GM18868 (cell line): ENCODE results near the gene ANKS3.

ENCODE experiments used
- ATAC-seq: cut with Tn5 transposase; IDR thresholded peaks from one replicate; pipeline ENCODE4 v1.9.1; 2021; ENCODE audit warnings: mild to moderate bottlenecking, moderate library complexity; ENCODE audit not compliant: unreplicated experiment

The ANKS3 gene

GRCh38 chr16:4696905-4697847, 36.9 kb downstream of the ANKS3 start:
- ATAC-seq: no peak

GRCh38 chr16:4696172-4696904, 37.7 kb downstream of the ANKS3 start:
- ATAC-seq: no peak

GRCh38 chr16:4695473-4696171, 38.4 kb downstream of the ANKS3 start:
- no peak for ATAC-seq

DNA sequence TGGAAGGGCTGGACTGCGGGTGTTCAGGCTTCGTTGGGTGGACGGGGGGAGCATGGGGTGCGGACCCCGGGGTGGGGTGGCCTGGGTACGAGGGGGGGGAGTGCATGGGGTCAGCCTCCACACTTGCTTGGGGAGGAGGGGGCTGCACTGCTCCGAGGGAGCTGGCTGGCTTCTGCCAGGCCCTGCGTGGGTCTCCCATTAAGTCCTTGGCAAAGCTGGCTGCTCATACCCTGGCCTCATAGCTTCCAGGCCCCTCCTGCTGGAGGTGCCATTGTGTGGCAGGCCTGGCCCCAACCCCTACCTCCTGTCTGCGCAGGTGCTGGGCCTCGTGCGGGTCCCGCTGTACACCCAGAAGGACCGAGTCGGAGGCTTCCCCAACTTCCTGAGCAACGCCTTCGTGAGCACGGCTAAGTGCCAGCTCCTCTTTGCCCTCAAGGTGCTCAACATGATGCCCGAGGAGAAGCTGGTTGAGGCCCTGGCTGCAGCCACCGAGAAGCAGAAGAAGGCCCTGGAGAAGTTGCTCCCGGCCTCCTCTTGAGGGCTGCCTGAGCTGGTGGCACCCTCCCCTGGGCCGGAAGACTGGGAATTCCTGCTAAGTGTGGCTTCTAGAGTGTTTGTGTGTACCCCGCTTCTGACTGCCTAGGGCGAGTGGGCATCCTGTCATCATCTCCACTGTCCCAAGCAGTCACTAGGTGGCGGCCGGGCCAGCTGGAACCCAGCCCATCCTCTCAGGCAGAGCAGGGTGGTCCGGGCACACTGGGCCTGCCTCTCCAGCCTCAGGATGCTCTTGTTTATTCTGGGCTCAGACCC, 39.2 kb downstream of the ANKS3 start:
- ATAC-seq: no peak

- ATAC-seq: peak; percentile 9
Observed at GRCh38 chr16:4693956-4694641, 40.0 kb downstream of the ANKS3 start.

DNA sequence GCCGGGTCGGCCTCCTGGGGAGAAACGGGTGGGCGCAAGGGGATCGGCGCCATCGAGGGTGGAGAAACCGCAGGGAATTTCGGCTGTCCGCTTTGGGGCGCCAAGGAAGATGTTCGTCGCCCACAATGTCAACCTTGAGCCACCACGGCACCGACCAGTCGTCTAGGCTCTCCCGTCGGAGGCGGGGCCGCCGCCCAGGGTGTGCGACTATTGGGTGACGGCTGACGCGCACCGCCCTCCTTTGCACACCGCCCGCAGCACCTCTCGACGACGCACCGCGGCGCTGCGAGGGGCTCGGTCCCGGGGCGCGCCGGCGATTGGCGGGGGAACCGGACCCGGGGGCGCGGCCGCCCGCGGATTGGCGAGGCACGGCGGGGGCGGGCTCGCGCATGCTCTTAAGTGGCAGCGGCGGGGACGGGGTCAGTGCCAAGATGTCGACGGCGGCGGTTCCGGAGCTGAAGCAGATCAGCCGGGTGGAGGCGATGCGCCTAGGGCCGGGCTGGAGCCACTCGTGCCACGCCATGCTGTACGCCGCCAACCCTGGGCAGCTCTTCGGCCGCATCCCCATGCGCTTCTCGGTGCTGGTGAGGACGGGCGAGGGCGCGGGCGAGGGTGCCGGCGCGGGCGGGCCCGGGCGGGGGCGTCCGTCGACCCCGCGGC, 40.6 kb downstream of the ANKS3 start, which contains the start of gene NUDT16L1:
NUDT16L1 (plus strand) TSS at position 267 of the 660 bp plus-strand sequence; CDS start at position 432, 165 bp downstream.
- ATAC-seq: peak; percentile 96

DNA sequence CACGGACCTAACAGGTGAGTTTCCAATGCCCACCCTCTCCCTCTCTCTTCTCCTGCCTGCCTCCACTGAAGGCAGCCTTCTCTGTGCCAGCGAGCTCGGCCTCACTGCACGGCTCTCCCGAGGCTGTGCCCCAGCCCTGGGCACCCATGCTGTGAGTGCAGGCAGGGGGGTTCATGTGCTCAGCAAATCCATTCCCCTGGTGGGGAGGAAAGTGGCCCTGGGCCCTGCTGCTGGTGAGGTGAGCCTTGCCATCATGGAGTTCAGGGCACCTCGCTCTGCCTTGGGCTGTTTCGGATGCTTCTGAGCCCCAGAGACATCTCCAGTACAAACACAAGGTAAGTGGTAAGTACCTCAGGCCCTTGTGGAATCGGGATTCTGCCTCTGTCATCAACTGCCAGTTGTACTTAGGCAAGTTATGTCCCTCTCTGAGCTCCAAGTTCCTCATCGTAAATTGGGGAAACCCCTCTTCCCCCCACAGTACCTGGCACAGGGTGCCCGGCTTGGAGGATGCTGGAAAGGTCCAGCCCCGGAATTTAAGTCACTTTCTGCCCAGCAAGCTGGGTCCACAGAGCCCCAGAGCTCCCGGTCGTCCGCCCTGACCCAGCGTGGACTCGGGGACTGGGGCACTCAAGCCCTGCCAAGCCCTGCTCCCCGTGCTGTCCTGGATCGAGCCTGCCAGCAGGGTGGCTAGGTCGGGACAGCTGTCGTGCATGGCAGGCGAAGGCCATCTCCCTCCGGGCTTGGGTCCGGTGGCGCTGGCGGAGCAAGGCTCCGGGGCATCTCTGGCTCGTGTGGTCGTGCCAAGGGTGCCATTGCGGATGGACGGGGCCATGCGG, 41.4 kb downstream of the ANKS3 start:
- peak; percentile 9 for ATAC-seq

- no peak for ATAC-seq
Observed at GRCh38 chr16:4691666-4692412, 42.2 kb downstream of the ANKS3 start.

DNA sequence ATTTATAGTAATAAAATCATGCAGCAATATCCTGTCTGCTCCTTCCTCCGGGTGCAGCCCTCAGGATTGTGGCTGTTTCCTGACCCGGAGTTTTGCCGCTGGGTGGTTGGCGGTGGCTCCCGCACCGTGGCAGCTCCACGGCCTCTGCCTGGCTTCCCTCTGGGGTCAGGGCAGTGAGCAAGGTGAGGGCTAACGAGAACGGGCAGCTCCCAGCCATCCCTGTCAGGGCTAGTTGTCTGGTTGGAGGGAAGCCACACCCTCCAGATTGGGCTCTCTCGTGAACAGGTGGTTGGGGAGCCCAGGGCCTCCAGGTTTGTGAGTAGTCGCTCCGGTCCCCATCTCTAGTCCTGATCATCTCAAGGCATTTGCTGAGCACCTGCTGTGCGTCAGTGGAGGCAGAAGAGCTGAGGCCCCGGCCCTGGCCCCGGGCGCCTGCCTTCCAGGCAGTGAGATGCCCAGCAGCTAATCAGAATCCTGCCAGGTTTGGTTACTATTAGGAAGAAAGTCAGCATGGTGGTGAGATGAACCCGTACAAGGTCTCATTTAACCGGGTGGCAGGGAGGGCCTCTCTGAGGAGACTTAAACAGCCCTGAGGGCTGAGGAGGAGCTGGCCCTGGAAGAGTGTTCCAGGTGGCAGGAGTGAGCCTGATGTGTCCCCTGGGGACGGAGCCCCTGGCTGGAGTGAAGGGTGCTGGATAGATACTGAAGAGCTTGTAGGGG, 43.0 kb downstream of the ANKS3 start:
- ATAC-seq: no peak

DNA sequence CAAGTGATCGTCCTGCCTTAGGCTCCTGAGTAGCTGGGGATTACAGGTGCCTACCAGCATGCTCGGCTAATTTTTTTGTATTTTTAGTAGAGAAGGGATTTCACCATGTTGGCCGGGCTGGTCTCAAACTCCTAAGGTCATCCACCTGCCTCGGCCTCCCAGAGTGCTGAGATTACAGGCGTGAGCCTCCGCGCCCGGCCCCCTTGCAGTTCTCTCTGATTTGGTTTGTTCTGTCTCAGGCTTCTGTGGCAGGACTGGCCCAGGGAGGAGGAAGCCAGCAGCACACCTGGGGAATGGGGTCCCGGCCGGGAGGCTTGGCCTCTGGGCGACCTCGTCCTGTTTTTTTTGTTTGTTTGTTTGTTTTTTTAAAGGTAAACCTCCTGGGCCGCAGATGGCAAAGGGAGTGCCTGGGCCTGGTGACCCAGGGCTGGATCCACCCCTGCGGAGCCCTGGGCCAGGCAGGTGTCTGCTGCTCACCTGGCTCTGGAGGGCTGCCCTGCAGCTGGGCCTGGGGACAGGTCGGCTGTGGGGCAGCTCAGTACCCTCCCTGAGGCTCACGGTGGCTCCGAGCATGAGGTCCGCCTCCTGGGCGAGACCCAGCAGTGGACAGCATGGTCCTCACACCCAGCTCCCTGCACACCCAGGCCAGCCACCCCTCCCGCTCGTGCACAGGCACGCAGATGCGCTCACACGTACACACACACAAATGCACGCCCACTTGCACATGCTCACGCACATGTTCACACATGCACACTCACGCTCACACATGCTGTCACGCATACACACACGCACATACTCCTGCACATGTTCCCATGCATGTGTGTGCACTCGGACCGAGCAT, 44.0 kb downstream of the ANKS3 start:
- no peak for ATAC-seq

- ATAC-seq: no peak
Observed at GRCh38 chr16:4689091-4689671, 44.9 kb downstream of the ANKS3 start.

GRCh38 chr16:4688674-4689045, 45.4 kb downstream of the ANKS3 start:
- ATAC-seq: no peak

GRCh38 chr16:4687946-4688673, 46.0 kb downstream of the ANKS3 start:
- no peak for ATAC-seq

- no peak for ATAC-seq
Observed at GRCh38 chr16:4687416-4687815, 46.7 kb downstream of the ANKS3 start.

GRCh38 chr16:4686497-4687210, 47.4 kb downstream of the ANKS3 start:
- no peak for ATAC-seq
